Astrocyte (in vitro differentiated cells and primary cell): ENCODE measurements around the gene CDYL. TPM values are rescaled to one million over a fixed set of nuclear protein-coding genes. Genes with fewer than 3 reads are reported as not detected.

Experiments
- DNase-seq: peaks from one replicate; pipeline ENCODE4 v3.0.0-alpha.2; 2010; ENCODE audit warnings: low read depth
- FAIRE-seq: peaks from 2 replicates; lab custom pipeline; 2011; peaks lifted over from hg19 to GRCh38; lab: Jason Lieb, UNC
- H2AFZ ChIP-seq: 2 replicates; pipeline ENCODE4 v1.6.0; 2012; ENCODE audit warnings: low read depth, low read length, inconsistent platforms
- H3K27ac ChIP-seq: 2 replicates; pipeline ENCODE4 v1.5.1; 2011; ENCODE audit warnings: low read depth, low read length, inconsistent platforms
- H3K27me3 ChIP-seq: 2 replicates; pipeline ENCODE4 v1.6.0; 2011; ENCODE audit warnings: low read length, inconsistent platforms; ENCODE audit not compliant: insufficient read depth
- H3K36me3 ChIP-seq: 2 replicates; pipeline ENCODE4 v1.5.1; 2011; ENCODE audit warnings: low read length, inconsistent platforms; ENCODE audit not compliant: insufficient read depth
- H3K4me1 ChIP-seq: 2 replicates; pipeline ENCODE4 v1.5.1; 2011; ENCODE audit warnings: low read length, inconsistent platforms; ENCODE audit not compliant: insufficient read depth
- H3K4me2 ChIP-seq: 2 replicates; pipeline ENCODE4 v1.6.0; 2012; ENCODE audit warnings: low read length, inconsistent platforms
- H3K4me3 ChIP-seq: 2 replicates; pipeline ENCODE4 v1.5.1; 2011; ENCODE audit warnings: low read depth, mild to moderate bottlenecking, low read length, inconsistent platforms; ENCODE audit not compliant: insufficient read depth
- H3K79me2 ChIP-seq: 2 replicates; pipeline ENCODE4 v1.6.0; 2012; ENCODE audit warnings: mild to moderate bottlenecking, low read length, inconsistent platforms; ENCODE audit not compliant: insufficient read depth
- H3K9ac ChIP-seq: 2 replicates; pipeline ENCODE4 v1.6.0; 2012; ENCODE audit warnings: mild to moderate bottlenecking, low read length, inconsistent platforms
- H3K9me3 ChIP-seq: 2 replicates; pipeline ENCODE4 v1.5.1; 2012; ENCODE audit warnings: low read depth, mild to moderate bottlenecking, low read length, inconsistent platforms; ENCODE audit not compliant: insufficient read depth
- H4K20me1 ChIP-seq: 2 replicates; pipeline ENCODE4 v1.6.0; 2012; ENCODE audit warnings: low read length, inconsistent platforms; ENCODE audit not compliant: insufficient read depth
- H3K27ac Mint-ChIP-seq: one replicate; pipeline ENCODE4 v1.8.0; 2021; ENCODE audit warnings: mild to moderate bottlenecking, mixed read lengths; ENCODE audit not compliant: unreplicated experiment
- H3K27me3 Mint-ChIP-seq: one replicate; pipeline ENCODE4 v1.8.0; 2021; ENCODE audit warnings: low read depth, mixed read lengths; ENCODE audit not compliant: unreplicated experiment
- H3K36me3 Mint-ChIP-seq: one replicate; pipeline ENCODE4 v1.8.0; 2021; ENCODE audit warnings: low read depth, mixed read lengths; ENCODE audit not compliant: unreplicated experiment
- H3K4me1 Mint-ChIP-seq: one replicate; pipeline ENCODE4 v1.8.0; 2021; ENCODE audit warnings: low read depth, mixed read lengths; ENCODE audit not compliant: unreplicated experiment
- H3K4me3 Mint-ChIP-seq: one replicate; pipeline ENCODE4 v1.8.0; 2021; ENCODE audit warnings: mild to moderate bottlenecking, moderate library complexity, mixed read lengths; ENCODE audit not compliant: unreplicated experiment
- H3K9me3 Mint-ChIP-seq: one replicate; pipeline ENCODE4 v1.8.0; 2021; ENCODE audit warnings: mild to moderate bottlenecking, mixed read lengths; ENCODE audit not compliant: unreplicated experiment
- CTCF ChIP-seq: IDR thresholded peaks from 2 replicates; pipeline ENCODE4 v1.5.1; 2011; ENCODE audit warnings: low read depth, mild to moderate bottlenecking, inconsistent platforms, low read length, moderate library complexity; ENCODE audit not compliant: insufficient read depth
- EZH2 ChIP-seq: IDR thresholded peaks from 2 replicates; pipeline ENCODE4 v1.6.1; 2012; ENCODE audit warnings: mild to moderate bottlenecking, low read length, inconsistent platforms; ENCODE audit not compliant: insufficient read depth
- total RNA-seq: library from RNA; stranded (reverse); gene quantifications from 2 replicates; pipeline ENCODE4 v1.2.1, GENCODE V29; 2021

The CDYL gene
- total RNA-seq, 1 donor from 2014 or later: 87.1 TPM

- no peaks in the 10 kb centered on the region for H3K79me2 ChIP-seq
- peaks cover 3% of the 10 kb centered on the region for H3K9me3 ChIP-seq
- FAIRE-seq (no peak), DNase-seq (no peak)
- H3K27me3 Mint-ChIP-seq: peaks cover 4% of the 10 kb centered on the region
- no peak overlapping the region for H3K4me2 ChIP-seq
- no peak for TF ChIP-seq CTCF
- TF ChIP-seq EZH2: no peak
- peaks cover 4% of the 10 kb centered on the region for H3K36me3 Mint-ChIP-seq
- H4K20me1 ChIP-seq: no peaks in the 10 kb centered on the region
- no peaks in the 10 kb centered on the region for H3K4me1 Mint-ChIP-seq
- H3K27ac Mint-ChIP-seq: no peak overlapping the region
- no peaks in the 10 kb centered on the region for H3K36me3 ChIP-seq
- H3K4me3 Mint-ChIP-seq: no peak overlapping the region
- no peak overlapping the region for H3K4me3 ChIP-seq
- peaks cover 3% of the 10 kb centered on the region for H3K4me1 ChIP-seq
- H3K9ac ChIP-seq: no peak overlapping the region
- peaks cover 14% of the 10 kb centered on the region for H3K9me3 Mint-ChIP-seq
- H2AFZ ChIP-seq: no peak overlapping the region
- H3K27ac ChIP-seq: no peak overlapping the region
- no peaks in the 10 kb centered on the region for H3K27me3 ChIP-seq
Measured at GRCh38 chr6:4981761-4982160, 205.6 kb downstream of the CDYL start.

DNA sequence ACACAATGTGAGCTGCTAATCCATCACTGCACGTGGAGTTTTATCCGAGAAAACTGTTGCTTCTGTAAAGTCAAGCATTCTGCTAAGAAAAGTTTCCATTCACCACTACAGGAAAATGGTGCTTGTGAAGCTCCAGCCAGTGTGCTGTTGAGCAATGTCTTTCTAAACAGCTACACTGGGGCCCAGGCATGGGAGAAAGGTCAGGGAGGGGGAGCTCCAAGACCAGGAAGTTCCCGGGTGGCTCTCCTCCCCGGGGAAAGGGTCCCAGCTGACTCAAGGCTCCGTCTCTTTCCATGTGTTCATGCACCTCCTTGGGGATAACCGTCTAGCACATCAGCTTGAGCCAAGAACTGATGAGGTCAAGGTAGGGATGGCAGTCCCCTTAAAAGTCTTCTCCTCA is 207.1 kb downstream of the CDYL start:
- H3K4me2 ChIP-seq: no peak overlapping the region
- Mint-ChIP-seq H3K36me3 (peaks cover 4% of the 10 kb centered on the region), H3K27me3 (peaks cover 4% of the 10 kb centered on the region), H3K4me3 (no peak overlapping the region), H3K27ac (no peak overlapping the region), H3K4me1 (no peaks in the 10 kb centered on the region), H3K9me3 (peaks cover 11% of the 10 kb centered on the region)
- no peaks in the 10 kb centered on the region for H3K27me3 ChIP-seq
- H3K4me1 ChIP-seq: peaks cover 3% of the 10 kb centered on the region
- no peak overlapping the region for H2AFZ ChIP-seq
- H3K27ac ChIP-seq: no peak overlapping the region
- DNase-seq: no peak
- H3K36me3 ChIP-seq: no peaks in the 10 kb centered on the region
- FAIRE-seq: no peak
- H3K79me2 ChIP-seq: no peaks in the 10 kb centered on the region
- no peak overlapping the region for H3K4me3 ChIP-seq
- no peak overlapping the region for H3K9ac ChIP-seq
- TF ChIP-seq CTCF: no peak
- TF ChIP-seq EZH2: no peak
- peaks cover 3% of the 10 kb centered on the region for H3K9me3 ChIP-seq
- H4K20me1 ChIP-seq: no peaks in the 10 kb centered on the region

GRCh38 chr6:4986999-4987398 is 210.8 kb downstream of the CDYL start:
- Histone ChIP-seq H3K4me2 (no peak overlapping the region), H3K79me2 (no peaks in the 10 kb centered on the region), H3K27me3 (no peaks in the 10 kb centered on the region), H3K27ac (no peak overlapping the region), H3K4me3 (no peak overlapping the region), H4K20me1 (no peaks in the 10 kb centered on the region), H2AFZ (no peak overlapping the region), H3K9ac (no peak overlapping the region), H3K36me3 (no peaks in the 10 kb centered on the region), H3K4me1 (peaks cover 3% of the 10 kb centered on the region), H3K9me3 (no peaks in the 10 kb centered on the region)
- TF ChIP-seq EZH2 (no peak), CTCF (no peak)
- no peak for DNase-seq
- Mint-ChIP-seq H3K36me3 (peaks cover 2% of the 10 kb centered on the region), H3K4me3 (no peak overlapping the region), H3K27ac (no peak overlapping the region), H3K27me3 (peaks cover 4% of the 10 kb centered on the region), H3K4me1 (no peaks in the 10 kb centered on the region), H3K9me3 (no peaks in the 10 kb centered on the region)
- FAIRE-seq: no peak
